ENCODE data around the gene SERTAD2.

SERTAD2 gene

DNA sequence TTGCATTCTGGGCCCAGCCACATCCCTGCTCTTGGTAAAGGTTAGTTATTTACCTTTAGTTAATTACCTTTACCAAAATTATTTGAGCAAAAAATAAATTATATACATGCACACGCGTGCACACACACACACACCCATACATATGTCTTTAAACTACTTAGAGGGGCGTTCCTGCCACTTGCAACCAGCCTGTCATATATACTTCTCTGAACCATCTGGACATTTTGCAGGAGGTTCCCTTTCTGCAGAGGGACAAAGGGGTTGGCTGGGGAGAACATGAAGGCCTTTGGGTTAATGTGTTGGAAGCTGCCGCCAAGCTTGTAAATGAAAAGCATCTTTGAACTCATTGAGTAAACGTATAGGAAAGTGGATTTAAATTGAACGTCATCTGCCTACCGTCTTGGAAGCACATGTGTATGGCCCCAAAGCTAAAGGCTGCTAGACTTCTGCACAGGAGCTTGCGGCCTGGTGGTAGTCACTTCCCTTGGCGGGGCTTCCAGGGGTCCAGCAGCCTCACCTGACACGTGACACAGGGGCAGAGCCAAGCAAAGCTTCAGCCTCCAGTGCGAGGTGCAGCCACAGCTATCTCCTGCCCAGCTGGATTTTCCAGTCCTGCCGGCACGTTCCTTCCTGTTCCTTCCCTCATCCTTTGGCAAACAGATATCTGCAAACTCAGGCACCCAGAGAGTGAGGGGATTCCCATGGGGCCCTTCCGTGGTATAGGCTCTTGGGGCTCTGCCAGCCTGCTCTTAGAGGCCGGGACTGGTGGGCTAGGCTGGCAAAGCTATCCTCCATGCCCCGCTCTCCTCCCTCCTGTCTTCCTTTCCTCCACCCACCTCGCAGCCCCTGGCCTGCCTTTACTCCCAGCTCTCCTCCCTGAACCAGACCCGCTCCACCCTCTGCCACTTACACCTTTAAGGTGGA, 46.1 kb downstream of the SERTAD2 start:
- DNase-seq: peak; percentile 33

DNA sequence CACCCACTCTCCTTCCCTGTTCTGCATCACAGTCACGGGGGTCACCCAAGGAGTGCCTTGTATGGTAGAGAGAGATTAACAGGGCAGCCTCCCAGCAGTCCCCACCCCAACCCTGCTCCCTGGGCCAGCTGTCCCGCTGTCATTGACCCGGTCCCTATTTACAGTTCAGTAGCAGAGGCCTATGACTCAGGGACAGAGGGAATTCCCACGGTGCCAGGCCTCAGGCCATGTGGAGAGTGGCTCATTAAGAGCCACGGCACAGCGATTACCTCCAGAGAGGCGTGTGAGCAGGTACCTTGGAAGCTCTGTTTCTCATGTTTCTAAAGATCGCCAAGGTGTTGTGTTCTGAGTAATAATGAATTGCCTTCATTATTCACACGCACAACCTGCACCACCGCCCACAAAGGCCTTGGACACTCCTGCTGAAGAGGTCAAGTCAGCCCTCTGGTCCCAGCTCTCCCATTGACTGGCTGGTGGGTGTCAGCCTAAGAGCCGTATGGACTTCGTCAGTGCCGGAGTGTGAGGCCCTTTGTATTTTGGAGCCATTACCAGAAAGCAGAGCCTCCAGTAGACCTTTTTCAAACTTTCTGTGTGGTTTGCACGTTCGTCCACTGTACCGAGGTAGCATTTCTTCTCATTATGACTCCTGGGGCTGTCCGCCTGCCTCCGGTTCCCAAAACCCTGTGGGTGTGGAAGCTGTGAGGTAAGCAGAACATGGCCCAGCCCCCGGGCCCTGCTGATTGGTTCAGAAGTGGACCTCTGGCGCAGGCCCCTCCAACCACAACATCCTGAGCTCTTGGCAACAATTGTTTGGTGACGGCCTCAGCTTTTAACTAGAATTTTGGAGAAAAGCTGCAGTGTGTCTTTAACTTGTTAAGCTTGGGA, 47.0 kb downstream of the SERTAD2 start:
- DNase-seq: peak; percentile 97

- no peak for DNase-seq
Observed at GRCh38 chr2:64605991-64606478, 47.7 kb downstream of the SERTAD2 start.

GRCh38 chr2:64605026-64605471, 48.7 kb downstream of the SERTAD2 start:
- DNase-seq: no peak

DNA sequence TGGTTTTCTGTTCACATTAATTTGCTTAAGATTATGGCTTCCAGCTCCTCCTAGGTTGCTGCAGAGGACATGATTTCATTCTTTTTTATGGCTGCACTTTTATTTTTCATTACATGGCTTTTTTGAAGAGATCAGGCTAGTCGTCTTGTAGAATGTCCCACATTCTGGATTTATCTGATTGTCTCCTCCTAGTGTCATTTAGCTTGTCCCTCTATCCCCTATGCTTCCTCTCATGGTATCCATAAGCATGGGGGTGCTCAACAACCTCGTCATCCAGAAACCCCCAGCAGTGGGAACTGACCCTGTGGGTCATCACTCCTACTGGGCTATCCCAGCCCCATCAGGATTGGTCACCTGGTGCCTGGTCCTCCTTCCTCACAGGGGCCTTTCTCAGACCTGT, 49.6 kb downstream of the SERTAD2 start:
- DNase-seq: no peak

DNA sequence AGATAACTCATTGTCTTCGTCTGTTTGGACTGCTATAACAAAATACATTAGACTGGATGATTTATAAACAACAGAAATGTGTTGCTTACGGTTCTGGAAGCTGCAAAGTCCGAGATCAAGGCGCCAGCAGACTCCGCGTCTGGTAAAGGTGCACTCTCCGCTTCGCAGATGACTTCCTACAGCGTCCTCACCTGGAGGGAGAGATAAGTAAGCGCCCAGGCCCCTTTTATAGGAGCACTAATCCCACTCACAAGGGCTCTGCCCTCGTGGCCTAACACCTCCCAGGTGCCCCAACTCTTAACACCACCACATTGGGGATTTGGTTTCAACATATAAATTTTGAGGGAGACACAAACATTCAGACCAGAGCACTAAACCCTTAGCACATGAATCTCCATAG, 51.3 kb downstream of the SERTAD2 start:
- no peak for DNase-seq

DNA sequence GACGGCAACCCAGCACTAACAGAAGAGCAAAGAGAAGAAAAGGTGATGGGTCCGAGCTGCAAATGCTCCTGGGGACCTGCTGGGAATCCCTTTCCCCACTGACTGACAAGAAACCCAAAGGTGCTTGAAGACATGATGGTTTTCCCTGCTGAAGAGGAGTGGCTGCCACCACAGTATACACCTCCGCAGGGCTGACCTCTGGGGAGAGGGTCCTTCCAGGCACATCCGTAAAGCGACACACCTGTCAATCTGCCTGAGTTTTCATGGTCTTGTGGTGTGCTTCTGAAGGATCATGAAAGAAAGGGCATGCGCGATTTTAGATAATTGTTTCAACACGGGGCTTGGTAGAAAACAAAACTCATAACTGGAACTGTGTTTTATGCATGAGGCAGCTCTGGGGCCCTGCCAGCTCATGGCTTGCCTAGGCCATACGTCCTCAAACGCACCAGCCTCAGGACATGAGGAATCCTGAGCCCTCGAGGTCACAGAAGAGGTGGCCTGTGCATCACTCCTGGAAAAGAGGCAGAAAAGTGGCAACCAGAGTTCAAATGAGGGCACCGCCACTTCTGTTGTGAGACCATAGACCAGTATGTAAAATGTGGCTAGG, 51.8 kb downstream of the SERTAD2 start:
- no peak for DNase-seq

- no peak for DNase-seq
Observed at GRCh38 chr2:64601034-64601754, 52.5 kb downstream of the SERTAD2 start.

DNA sequence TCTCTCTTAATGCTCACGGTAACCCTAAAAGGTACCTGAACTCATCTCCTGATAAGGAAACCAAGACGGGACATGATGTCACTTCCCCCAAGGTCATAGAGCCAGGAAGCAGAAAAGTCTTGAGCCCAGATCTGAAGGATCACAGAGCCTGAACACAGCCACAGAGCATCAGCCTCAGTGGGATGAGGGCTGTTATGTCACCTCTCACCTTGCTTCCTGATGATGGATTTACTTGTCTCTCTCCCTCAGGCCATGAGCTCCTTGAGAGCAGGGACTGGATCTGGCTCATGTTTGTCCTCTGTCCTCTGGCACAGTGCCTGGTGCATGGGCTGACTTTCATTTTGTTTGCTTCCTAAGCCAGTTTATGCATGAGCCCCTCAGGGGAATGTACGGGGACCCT, 54.2 kb downstream of the SERTAD2 start:
- DNase-seq: no peak

GRCh38 chr2:64598226-64598625, 55.5 kb downstream of the SERTAD2 start:
- DNase-seq: no peak

GRCh38 chr2:64595397-64596176, 58.1 kb downstream of the SERTAD2 start:
- DNase-seq: no peak

GRCh38 chr2:64594226-64594989, 59.3 kb downstream of the SERTAD2 start:
- peak; percentile 29 for DNase-seq

DNA sequence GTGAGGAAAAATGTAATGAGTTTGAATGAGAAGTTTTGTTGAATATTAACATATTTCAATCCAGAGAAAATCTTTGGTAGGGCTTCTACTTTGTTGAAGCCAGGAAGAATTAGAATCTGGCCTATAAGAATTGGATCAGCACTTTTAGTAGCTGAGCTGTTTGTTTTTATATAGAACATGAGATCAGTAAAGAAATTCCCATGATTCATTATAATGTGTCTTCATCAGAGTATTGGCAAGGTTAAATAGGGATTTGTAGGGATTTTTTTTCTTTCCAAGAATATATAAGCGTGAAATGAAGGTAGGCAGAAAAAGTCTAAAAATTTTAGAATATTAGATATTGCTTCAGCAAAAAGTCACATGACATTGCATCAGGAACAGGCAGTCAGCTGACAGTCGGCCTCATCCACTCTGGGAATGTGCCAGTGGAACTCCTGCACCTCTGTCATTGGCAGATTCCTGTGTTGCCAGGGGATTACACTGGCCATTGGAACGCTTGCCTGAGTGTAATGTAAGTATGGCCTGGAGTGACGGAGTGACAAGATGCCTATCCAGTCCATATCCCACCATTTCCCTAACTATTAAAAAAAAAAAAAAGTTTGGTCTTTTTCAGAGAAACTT, 60.6 kb downstream of the SERTAD2 start:
- DNase-seq: no peak

DNA sequence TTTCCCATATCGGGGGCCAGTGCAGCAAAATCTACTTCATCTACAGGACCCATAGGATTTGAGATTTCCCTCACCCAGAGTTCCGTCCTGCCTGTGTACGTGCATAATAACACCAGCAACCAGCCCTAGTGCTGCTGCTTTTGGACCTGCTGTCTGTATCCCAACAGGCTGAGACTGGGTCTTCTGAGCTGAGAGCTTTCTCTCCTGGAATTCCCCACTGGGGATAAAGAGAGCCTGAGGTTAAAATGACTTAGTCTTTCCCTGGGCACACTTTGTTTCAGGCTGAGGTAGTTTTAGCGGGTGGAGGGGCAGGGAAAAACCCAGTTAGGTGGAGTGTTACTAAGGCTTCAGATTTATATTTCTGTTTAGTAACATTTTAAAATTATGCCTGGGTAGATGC, 62.5 kb downstream of the SERTAD2 start:
- DNase-seq: no peak

GRCh38 chr2:64587561-64587960, 66.2 kb downstream of the SERTAD2 start:
- DNase-seq: no peak

- DNase-seq: peak; percentile 78
Observed at GRCh38 chr2:64586883-64587481, 66.7 kb downstream of the SERTAD2 start.

- no peak for DNase-seq
Observed at GRCh38 chr2:64586054-64586453, 67.7 kb downstream of the SERTAD2 start.

GRCh38 chr2:64582774-64583340, 70.9 kb downstream of the SERTAD2 start:
- no peak for DNase-seq

DNA sequence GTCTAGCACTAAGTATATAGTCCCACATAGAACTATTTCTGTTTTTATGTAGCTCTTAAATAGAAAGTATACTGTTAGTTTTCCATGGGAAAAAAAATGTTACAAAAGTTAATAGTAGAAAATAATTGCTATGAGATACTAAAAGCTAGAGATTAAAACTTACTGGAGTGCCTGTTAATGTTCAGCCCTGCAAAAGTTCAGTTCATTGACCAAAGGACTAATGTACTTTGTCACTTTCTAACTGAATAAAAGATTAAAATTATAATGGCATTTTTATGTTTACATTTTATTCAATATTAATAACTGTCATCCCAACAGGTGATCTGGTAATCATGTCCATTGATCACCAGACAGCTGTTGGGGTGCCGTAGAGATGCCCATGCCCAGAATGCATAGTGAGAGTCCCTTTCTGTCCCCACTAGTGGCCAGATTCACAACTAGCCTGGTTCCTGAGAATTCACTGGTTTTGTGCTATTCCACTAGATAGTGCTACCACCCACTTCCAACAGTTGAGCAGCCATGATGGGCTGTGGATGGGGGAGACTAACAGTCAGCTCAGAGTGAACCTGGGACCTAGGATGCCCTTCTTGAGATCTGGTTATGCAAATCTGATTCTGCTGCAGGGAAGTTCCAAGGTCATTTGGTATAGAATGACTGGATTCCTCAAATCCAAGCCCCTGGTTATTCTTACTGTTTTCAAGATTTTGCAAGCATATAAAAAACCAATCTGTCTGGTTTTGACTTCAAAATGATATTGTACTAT, 71.8 kb downstream of the SERTAD2 start:
- DNase-seq: no peak

Data from hematopoietic multipotent progenitor cell treated with erythropoietin and hydrocortisone succinate and interleukin-3 and kit ligand, for 4 days (in vitro differentiated cells).